Stomach smooth muscle (tissue), 2 donors: ENCODE measurements around the gene MAML2.
"Not testable (repeated sequence)": the region's sequence is repeated elsewhere in the genome, so short reads cannot be mapped to it uniquely, and the experiment has no call there.

Experiments
- H3K27ac ChIP-seq: one replicate; pipeline ENCODE4 v1.7.0; 2013; ENCODE audit warnings: mild to moderate bottlenecking, low read length, inconsistent platforms
- H3K27me3 ChIP-seq, 2 donors: one replicate each; pipeline ENCODE4 v1.7.0; 2013; ENCODE audit warnings: low read length in 2 of 2; ENCODE audit not compliant: insufficient read depth in 2 of 2, control insufficient read depth in 1 of 2
- H3K36me3 ChIP-seq, 2 donors: one replicate each; pipeline ENCODE4 v1.7.0; 2013; ENCODE audit warnings: low read length in 2 of 2; ENCODE audit not compliant: control insufficient read depth in 2 of 2, insufficient read depth in 2 of 2
- H3K4me1 ChIP-seq: one replicate; pipeline ENCODE4 v1.7.0; 2013; ENCODE audit warnings: low read length; ENCODE audit not compliant: control insufficient read depth, insufficient read depth
- H3K4me3 ChIP-seq, 2 donors: one replicate each; pipeline ENCODE4 v1.7.0; 2013; ENCODE audit warnings: low read length in 2 of 2
- H3K9ac ChIP-seq, 2 donors: one replicate each; pipeline ENCODE4 v1.7.0; 2013; ENCODE audit warnings: low read length in 2 of 2, mild to moderate bottlenecking in 1 of 2
- H3K9me3 ChIP-seq, 2 donors: one replicate each; pipeline ENCODE4 v1.7.0; 2013; ENCODE audit warnings: low read length in 2 of 2; ENCODE audit not compliant: control insufficient read depth in 2 of 2
- donor health status: healthy.
- donor health status: Pancreatic carcinoma.

Gene MAML2

GRCh38 chr11:96279018-96279895 is 63.7 kb downstream of the MAML2 start:
- Histone ChIP-seq H3K4me3 (no peak overlapping the region), H3K27me3 (no peaks in the 10 kb centered on the region), H3K9me3 (no peaks in the 10 kb centered on the region), H3K4me1 (peaks cover 9% of the 10 kb centered on the region), H3K27ac (no peak overlapping the region), H3K36me3 (no peaks in the 10 kb centered on the region), H3K9ac (no peak overlapping the region)

GRCh38 chr11:96278039-96278897 is 64.7 kb downstream of the MAML2 start:
- Histone ChIP-seq H3K4me1 (peaks cover 9% of the 10 kb centered on the region), H3K27ac (no peak overlapping the region), H3K9me3 (no peaks in the 10 kb centered on the region), H3K9ac (no peak overlapping the region), H3K36me3 (no peaks in the 10 kb centered on the region), H3K4me3 (no peak overlapping the region), H3K27me3 (no peaks in the 10 kb centered on the region)

GRCh38 chr11:96277696-96278038 is 65.3 kb downstream of the MAML2 start:
- Histone ChIP-seq H3K27ac (no peak overlapping the region), H3K27me3 (no peaks in the 10 kb centered on the region), H3K4me1 (peaks cover 9% of the 10 kb centered on the region), H3K4me3 (no peak overlapping the region), H3K9me3 (no peaks in the 10 kb centered on the region), H3K36me3 (no peaks in the 10 kb centered on the region), H3K9ac (no peak overlapping the region)

GRCh38 chr11:96276836-96277235 is 66.2 kb downstream of the MAML2 start:
- no peak overlapping the region for H3K27ac ChIP-seq
- H3K36me3 ChIP-seq, result no peaks in the 10 kb centered on the region
- H3K9ac ChIP-seq, result no peak overlapping the region
- H3K9me3 ChIP-seq, result no peaks in the 10 kb centered on the region
- H3K4me3 ChIP-seq, result no peak overlapping the region
- H3K27me3 ChIP-seq, result no peaks in the 10 kb centered on the region
- peaks cover 9% of the 10 kb centered on the region for H3K4me1 ChIP-seq

- Histone ChIP-seq H3K9ac (no peak overlapping the region), H3K36me3 (no peaks in the 10 kb centered on the region), H3K4me1 (peaks cover 9% of the 10 kb centered on the region), H3K4me3 (no peak overlapping the region), H3K27ac (no peak overlapping the region), H3K27me3 (no peaks in the 10 kb centered on the region), H3K9me3 (no peaks in the 10 kb centered on the region)
Observed at GRCh38 chr11:96275801-96276594, 67.0 kb downstream of the MAML2 start.

- Histone ChIP-seq H3K4me3 (no peak overlapping the region), H3K9me3 (no peaks in the 10 kb centered on the region), H3K36me3 (no peaks in the 10 kb centered on the region), H3K4me1 (no peaks in the 10 kb centered on the region), H3K9ac (no peak overlapping the region), H3K27ac (no peak overlapping the region), H3K27me3 (no peaks in the 10 kb centered on the region)
Observed at GRCh38 chr11:96273507-96273906, 69.5 kb downstream of the MAML2 start.

GRCh38 chr11:96272529-96273222 is 70.3 kb downstream of the MAML2 start:
- Histone ChIP-seq H3K4me3 (no peak overlapping the region), H3K4me1 (peaks cover 2% of the 10 kb centered on the region), H3K36me3 (no peaks in the 10 kb centered on the region), H3K27ac (no peak overlapping the region), H3K27me3 (no peaks in the 10 kb centered on the region), H3K9ac (no peak overlapping the region), H3K9me3 (no peaks in the 10 kb centered on the region)

- Histone ChIP-seq H3K4me3 (no peak overlapping the region), H3K27ac (no peak overlapping the region), H3K4me1 (peaks cover 6% of the 10 kb centered on the region), H3K36me3 (no peaks in the 10 kb centered on the region), H3K9me3 (no peaks in the 10 kb centered on the region), H3K9ac (no peak overlapping the region), H3K27me3 (no peaks in the 10 kb centered on the region)
Observed at GRCh38 chr11:96271777-96272176, 71.2 kb downstream of the MAML2 start.

GRCh38 chr11:96271352-96271751 is 71.6 kb downstream of the MAML2 start:
- not testable (repeated sequence) for H3K27ac ChIP-seq, H3K36me3 ChIP-seq, H3K4me3 ChIP-seq, H3K9me3 ChIP-seq, H3K4me1 ChIP-seq, H3K9ac ChIP-seq, H3K27me3 ChIP-seq

- not testable (repeated sequence) for H3K9ac ChIP-seq, H3K9me3 ChIP-seq, H3K27me3 ChIP-seq, H3K4me1 ChIP-seq, H3K27ac ChIP-seq, H3K36me3 ChIP-seq, H3K4me3 ChIP-seq
Observed at GRCh38 chr11:96268527-96268926, 74.5 kb downstream of the MAML2 start.
